ENCODE results near the gene DHFR2.

The DHFR2 gene

GRCh38 chr3:94019659-94020058 lies 43.1 kb downstream of the DHFR2 start:
- ATAC-seq, result no peak
- TF ChIP-seq ZNF70 (CRISPR knock-in tag; IDR thresholded peaks at IDR 0.05) (no peak), TOX (CRISPR knock-in tag; IDR thresholded peaks at IDR 0.05; ENCODE audit: borderline replicate concordance) (no peak), ESRRG (CRISPR knock-in tag; IDR thresholded peaks at IDR 0.05) (no peak), TCF4 (CRISPR knock-in tag; IDR thresholded peaks at IDR 0.05; ENCODE audit: borderline replicate concordance) (no peak), CSDC2 (CRISPR knock-in tag; IDR thresholded peaks at IDR 0.05) (no peak), RARB (CRISPR knock-in tag; IDR thresholded peaks at IDR 0.05) (no peak), ZFP30 (CRISPR knock-in tag; IDR thresholded peaks at IDR 0.05) (no peak), GLIS3 (CRISPR knock-in tag; IDR thresholded peaks at IDR 0.05) (no peak), CSRNP3 (CRISPR knock-in tag; IDR thresholded peaks at IDR 0.05) (no peak), ISL1 (CRISPR knock-in tag; IDR thresholded peaks at IDR 0.05) (no peak), PATZ1 (CRISPR knock-in tag; IDR thresholded peaks at IDR 0.05; ENCODE audit: borderline replicate concordance) (no peak), ZNF565 (CRISPR knock-in tag; conservative IDR thresholded peaks at IDR 0.05; ENCODE audit: low read depth) (no peak), OSR1 (CRISPR knock-in tag; IDR thresholded peaks at IDR 0.05) (no peak)

- TF ChIP-seq CREB5 (CRISPR knock-in tag; IDR thresholded peaks at IDR 0.05; ENCODE audit: low read depth) (no peak), GLIS3 (CRISPR knock-in tag; IDR thresholded peaks at IDR 0.05) (no peak)
- no peak for ATAC-seq
Measured at GRCh38 chr3:94015025-94015424, 47.7 kb downstream of the DHFR2 start.

GRCh38 chr3:94012185-94012584 lies 50.5 kb downstream of the DHFR2 start:
- no peak for ATAC-seq
- TF ChIP-seq GLIS3 (CRISPR knock-in tag; IDR thresholded peaks at IDR 0.05) (no peak), ZFP30 (CRISPR knock-in tag; IDR thresholded peaks at IDR 0.05) (no peak), CREB5 (CRISPR knock-in tag; IDR thresholded peaks at IDR 0.05; ENCODE audit: low read depth) (no peak), POU6F1 (CRISPR knock-in tag; IDR thresholded peaks at IDR 0.05; ENCODE audit: borderline replicate concordance, low read depth) (no peak), ISL1 (CRISPR knock-in tag; IDR thresholded peaks at IDR 0.05) (no peak), TCF4 (CRISPR knock-in tag; IDR thresholded peaks at IDR 0.05; ENCODE audit: borderline replicate concordance) (no peak), PATZ1 (CRISPR knock-in tag; IDR thresholded peaks at IDR 0.05; ENCODE audit: borderline replicate concordance) (no peak), PPARA (CRISPR knock-in tag; IDR thresholded peaks at IDR 0.05; ENCODE audit: borderline replicate concordance) (no peak), CSRNP3 (CRISPR knock-in tag; IDR thresholded peaks at IDR 0.05) (no peak), CSDC2 (CRISPR knock-in tag; IDR thresholded peaks at IDR 0.05) (no peak), TSHZ2 (CRISPR knock-in tag; IDR thresholded peaks at IDR 0.05) (no peak), BACH2 (CRISPR knock-in tag; IDR thresholded peaks at IDR 0.05; ENCODE audit: borderline replicate concordance) (no peak), ZFP3 (CRISPR knock-in tag; IDR thresholded peaks at IDR 0.05) (no peak), SNAI2 (CRISPR knock-in tag; IDR thresholded peaks at IDR 0.05) (no peak), TOX (CRISPR knock-in tag; IDR thresholded peaks at IDR 0.05; ENCODE audit: borderline replicate concordance) (no peak), ARNTL (CRISPR knock-in tag; IDR thresholded peaks at IDR 0.05; ENCODE audit: borderline replicate concordance, low read depth) (no peak), ZNF70 (CRISPR knock-in tag; IDR thresholded peaks at IDR 0.05) (no peak)
